Effector CD8-positive, alpha-beta T cell (primary cell): ENCODE data around the gene KRTAP4-2.
"Not testable (repeated sequence)": the region's sequence is repeated elsewhere in the genome, so short reads cannot be mapped to it uniquely, and the experiment has no call there.

Experiments used
- DNase-seq: peaks from one replicate; lab custom pipeline; 2025; lab: John Stamatoyannopoulos, UW
- total RNA-seq, 4 experiments: gene quantifications; one replicate each; lab custom pipeline; 2026; lab: John Stamatoyannopoulos, UW

The KRTAP4-2 gene
- total RNA-seq: 0 to 0.18 (median 0) reads per million in 4 experiments

GRCh38 chr17:41177727-41178271 is at the start of gene KRTAP4-2:
TSS of gene KRTAP4-2 (minus strand) at chr17:41178221. CDS start at chr17:41178164, 57 bp downstream.
- no peak for DNase-seq

DNA sequence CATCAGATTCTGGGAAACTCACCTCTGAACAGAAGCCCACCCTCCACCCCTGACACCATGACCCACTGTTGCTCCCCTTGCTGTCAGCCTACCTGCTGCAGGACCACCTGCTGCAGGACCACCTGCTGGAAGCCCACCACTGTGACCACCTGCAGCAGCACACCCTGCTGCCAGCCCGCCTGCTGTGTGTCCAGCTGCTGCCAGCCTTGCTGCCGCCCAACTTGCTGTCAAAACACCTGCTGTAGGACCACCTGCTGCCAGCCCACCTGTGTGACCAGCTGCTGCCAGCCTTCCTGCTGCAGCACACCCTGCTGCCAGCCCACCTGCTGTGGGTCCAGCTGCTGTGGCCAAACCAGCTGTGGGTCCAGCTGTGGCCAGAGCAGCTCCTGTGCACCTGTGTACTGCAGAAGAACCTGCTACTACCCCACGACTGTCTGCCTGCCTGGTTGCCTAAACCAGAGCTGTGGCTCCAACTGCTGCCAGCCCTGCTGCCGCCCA is 48.6 kb upstream of the KRTAP4-2 start, which contains the start of gene KRTAP9-2:
Gene KRTAP9-2, plus strand, starts transcription at position 51 of the 498 bp plus-strand sequence. Its CDS starts 7 bp downstream, at position 58.
- not testable (repeated sequence) for DNase-seq

GRCh38 chr17:41226051-41226450 is 48.0 kb upstream of the KRTAP4-2 start:
- DNase-seq: no peak

DNA sequence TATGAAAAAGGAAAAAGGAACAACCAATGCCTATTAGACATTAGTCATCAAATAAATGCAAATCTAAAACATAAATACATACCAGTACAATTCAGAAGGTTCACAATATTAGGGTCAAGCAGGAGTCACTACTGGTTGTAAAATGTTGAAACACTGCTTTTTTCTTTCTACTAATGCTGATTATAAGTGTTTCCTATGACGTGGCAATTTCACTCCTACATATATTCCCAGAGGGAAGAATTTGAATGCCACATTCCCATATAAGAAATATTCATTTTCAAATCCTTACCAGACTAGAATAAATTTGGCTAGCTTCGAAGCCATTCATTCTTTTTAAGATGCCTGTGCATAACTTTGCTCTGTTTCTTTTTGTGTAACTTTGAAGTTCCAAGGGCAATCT is 45.8 kb upstream of the KRTAP4-2 start:
- no peak for DNase-seq

DNA sequence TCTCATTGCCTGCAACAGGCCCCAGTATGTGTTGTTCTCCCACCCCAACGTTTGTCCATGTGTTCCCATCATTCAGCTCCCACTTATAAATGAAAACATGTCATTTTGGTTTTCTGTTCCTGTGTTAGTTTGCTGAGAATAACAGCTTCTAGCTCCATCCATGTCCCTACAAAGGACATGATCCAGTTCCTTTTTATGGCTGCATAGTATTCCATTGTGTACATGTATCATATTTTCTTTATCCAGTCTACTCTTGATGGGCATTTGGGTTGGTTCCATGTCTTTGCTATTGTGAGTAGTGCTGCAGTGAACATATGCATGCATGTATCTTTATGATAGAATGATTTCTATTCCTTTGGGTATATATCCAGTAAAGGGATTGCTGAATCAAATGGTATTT is 37.7 kb upstream of the KRTAP4-2 start:
- no peak for DNase-seq

DNA sequence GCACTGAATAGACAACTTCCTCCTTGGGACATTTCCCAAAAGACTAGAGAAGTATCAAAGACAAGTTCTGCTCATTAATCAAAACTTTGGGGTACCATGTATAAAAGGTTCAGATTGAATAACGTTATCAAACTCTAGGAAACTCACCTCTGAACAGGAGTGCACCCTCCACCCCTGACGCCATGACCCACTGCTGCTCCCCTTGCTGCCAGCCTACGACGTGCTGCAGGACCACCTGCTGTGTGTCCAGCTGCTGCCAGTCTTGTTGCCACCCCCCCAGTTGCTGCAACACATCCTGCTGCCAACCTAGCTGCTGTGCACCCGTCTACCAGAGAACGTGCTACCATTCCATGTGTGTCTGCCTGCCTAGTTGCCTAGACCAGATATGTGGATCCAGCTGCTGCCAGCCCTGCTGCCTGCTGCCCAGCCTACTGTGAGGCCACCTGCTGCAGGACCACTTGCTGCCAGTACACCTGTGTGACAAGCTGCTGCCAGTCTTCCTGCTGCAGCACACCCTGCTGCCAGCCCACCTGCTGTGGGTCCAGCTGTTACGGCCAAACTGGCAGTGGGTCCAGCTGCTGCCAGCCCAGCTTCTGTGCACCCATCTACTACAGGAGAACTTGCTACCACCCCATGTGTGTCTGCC is 34.6 kb upstream of the KRTAP4-2 start:
- DNase-seq: no peak

DNA sequence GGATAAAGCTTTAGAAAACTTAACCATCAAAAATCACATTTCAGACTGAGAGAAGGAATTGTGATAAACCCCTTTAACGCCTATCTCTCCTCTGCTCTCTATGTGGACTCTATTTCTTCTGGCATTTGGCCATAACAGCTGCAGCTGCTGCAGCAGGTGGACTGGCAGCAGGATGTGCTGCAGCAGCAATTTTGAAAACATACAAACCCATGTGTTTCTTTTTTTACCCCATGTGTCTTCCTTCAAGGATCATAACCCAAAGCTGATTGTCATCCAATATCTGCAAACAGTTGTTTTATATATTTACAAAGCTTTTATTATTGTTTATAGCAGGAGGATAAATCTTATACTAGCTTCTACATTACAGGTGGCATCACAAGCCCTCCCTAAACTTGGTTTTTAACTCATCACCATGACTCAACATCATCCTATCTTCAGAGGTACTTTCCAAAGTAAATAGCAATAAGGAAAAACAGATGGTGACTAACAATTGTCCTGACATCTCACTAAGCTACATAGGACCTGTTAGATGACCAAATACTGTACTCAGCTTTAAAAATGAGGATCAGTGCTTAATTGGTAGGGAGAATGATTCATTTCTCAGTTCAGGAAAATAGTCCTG is 33.9 kb upstream of the KRTAP4-2 start:
- DNase-seq: no peak

- no peak for DNase-seq
Observed at GRCh38 chr17:41199421-41200078, 21.5 kb upstream of the KRTAP4-2 start.

DNA sequence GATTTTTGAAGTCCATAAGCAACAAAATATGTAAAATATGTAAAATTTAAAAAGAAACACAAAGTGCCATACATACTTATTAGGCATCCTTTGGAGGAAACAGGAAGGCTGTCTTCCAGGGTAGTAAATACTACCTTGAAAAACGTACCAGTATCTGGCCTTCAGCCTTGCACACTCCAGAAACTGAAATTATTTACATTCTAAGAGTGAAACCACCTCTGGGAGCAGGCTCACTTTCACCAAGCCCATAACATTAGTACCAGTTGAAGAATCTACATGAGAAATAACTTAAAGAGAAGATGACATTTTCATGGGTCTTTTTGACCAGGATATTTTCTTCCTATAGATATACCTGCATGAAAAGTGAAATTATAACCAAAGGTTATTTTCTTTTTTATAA is 18.0 kb upstream of the KRTAP4-2 start:
- no peak for DNase-seq

- DNase-seq: no peak
Observed at GRCh38 chr17:41190328-41190727, 12.3 kb upstream of the KRTAP4-2 start.

DNA sequence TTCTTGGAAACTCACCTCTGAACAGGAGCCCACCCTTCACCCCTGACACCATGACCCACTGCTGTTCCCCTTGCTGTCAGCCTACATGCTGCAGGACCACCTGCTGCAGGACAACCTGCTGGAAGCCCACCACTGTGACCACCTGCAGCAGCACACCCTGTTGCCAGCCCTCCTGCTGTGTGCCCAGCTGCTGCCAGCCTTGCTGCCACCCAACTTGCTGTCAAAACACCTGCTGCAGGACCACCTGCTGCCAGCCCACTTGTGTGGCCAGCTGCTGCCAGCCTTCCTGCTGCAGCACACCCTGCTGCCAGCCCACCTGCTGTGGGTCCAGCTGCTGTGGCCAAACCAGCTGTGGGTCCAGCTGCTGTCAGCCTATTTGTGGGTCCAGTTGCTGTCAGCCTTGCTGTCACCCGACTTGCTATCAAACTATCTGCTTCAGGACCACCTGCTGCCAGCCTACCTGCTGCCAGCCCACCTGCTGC is 11.9 kb upstream of the KRTAP4-2 start, which contains the start of gene KRTAP9-1:
Gene KRTAP9-1, plus strand, starts transcription at position 51 of the 482 bp plus-strand sequence. Its CDS starts 0 bp downstream, at position 51.
- not testable (repeated sequence) for DNase-seq

DNA sequence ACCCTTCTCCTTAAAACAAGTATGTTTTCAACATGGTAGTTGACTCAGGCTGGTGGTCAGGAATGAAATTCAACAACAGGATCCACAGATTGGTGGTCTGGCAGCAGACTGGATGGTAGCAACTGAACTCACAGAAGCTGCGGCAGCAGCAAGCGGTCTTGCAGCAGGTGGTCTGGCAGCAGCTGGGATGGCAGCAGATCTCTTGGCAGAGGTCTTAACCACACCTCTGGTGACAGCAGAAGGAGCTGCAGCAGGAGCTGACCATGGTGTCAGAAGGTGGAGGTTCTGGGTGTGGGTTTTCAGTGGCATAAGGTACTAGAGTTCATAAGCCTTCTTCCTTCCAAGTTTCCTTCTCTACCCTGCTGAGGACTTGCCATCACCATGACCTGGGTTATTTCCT is 8.9 kb upstream of the KRTAP4-2 start:
- no peak for DNase-seq

GRCh38 chr17:41185001-41185400 is 7.0 kb upstream of the KRTAP4-2 start:
- no peak for DNase-seq

DNA sequence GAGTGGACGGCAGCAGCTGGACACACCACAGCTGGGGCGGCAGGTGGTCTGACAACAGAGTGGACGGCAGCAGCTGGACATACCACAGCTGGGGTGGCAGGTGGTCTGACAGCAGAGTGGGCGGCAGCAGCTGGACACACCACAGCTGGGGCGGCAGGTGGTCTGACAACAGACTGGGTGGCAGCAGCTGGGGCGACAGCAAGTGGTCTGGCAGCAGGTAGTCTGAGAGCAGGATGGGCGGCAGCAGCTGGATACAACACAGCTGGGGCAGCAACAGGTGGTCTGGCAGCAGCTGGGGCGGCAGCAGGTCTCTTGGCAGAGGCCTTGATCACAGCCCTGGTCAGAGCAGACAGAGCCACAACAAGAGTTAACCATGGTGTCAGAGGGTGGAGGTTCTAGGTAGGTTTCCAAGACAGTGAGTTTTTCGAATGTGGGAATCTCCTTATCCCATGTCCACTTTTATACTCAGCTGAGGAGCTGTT is 6.5 kb upstream of the KRTAP4-2 start, which contains the start of gene KRTAP4-1:
Gene KRTAP4-1, minus strand, starts transcription at position 432 of the 482 bp plus-strand sequence. Its CDS starts 57 bp downstream, at position 375.
- no peak for DNase-seq

- DNase-seq: no peak
Observed at GRCh38 chr17:41178843-41179616, 1.0 kb upstream of the KRTAP4-2 start.

- DNase-seq: no peak
Observed at GRCh38 chr17:41178341-41178740, 320 bp upstream of the KRTAP4-2 start.

GRCh38 chr17:41176744-41177387 is 1.2 kb downstream of the KRTAP4-2 start:
- DNase-seq: no peak

DNA sequence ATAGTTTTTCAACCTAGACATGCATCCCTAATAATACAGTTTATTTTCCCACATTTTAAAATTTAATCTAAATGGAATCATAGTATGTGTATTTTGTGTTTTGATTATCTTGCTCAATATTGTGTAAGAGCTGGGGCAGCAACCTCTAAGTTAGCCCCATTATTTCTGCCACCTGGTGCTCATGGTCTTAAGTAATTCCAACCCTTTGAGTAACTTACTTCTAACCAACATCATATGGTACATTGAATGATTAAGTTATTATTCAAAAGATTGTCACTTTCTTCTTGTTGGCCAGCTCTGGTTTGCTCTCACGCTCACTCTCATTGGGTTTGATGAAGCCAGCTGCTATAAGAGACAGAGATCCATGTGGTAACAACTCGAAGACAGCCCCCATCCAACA is 6.1 kb downstream of the KRTAP4-2 start:
- no peak for DNase-seq

DNA sequence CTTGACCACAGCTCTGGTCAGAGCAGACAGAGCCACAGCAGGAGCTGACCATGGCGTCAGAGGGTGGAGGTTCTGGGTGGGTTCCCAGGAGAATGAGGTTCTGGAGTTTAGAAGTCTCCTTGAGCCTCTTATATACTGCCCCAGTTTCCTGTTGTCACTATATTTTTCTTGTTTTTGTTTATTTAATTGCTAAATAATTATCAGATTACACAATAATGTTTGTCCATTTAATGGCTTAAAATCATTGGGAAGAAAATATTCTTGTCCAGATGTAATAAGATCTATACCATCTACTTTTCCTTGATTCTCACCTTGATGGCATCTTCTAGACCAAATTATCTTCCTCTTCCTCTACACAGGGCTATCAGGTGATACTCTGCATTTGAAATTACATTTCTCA is 9.9 kb downstream of the KRTAP4-2 start, which contains the start of gene KRTAP4-3:
Gene KRTAP4-3, minus strand, starts transcription at position 101 of the 400 bp plus-strand sequence. Its CDS starts 49 bp downstream, at position 52.
- DNase-seq: no peak

DNA sequence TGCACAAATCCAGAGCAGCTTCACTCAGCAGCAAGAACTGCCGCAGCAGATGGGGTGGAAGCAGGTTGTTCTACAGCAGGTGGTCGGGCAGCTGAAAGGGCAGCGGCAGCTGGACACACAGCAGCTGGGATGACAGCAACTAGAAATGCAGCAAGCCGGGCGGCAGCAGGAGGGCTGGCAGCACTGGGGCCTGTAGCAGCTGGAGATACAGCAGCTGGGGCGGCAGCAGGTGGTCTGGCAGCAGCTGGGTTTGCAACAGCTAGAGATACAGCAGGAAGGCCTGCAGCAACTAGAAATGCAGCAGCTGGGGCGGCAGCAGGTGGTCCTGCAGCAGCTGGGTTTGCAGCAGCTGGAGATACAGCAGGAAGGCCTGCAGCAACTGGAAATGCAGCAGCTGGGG is 10.5 kb downstream of the KRTAP4-2 start:
- no peak for DNase-seq
